GM13977 (cell line): Measurements from ENCODE around the gene BPNT1.
A peak's percentile ranks its signal among the peaks of the same experiment; 100 is the strongest.
"Not testable (repeated sequence)": the region's sequence is repeated elsewhere in the genome, so short reads cannot be mapped to it uniquely, and the experiment has no call there.

Experiments used
- DNase-seq: peaks from one replicate; pipeline ENCODE4 v3.0.0; 2012; ENCODE audit warnings: low spot score
- CTCF ChIP-seq: IDR thresholded peaks from 2 replicates; pipeline ENCODE4 v1.5.1; 2012; ENCODE audit warnings: mild to moderate bottlenecking, control low read depth; ENCODE audit not compliant: insufficient read depth; ENCODE audit errors: extremely low read depth, missing control alignments
- in situ Hi-C: fragments of 300-500 bp; cut with MboI; formaldehyde crosslinking; loops from one replicate; pipeline ENCODE4 v1.12.0; 2022; ENCODE audit warnings: low sequenced_read_pairs, low pct_unique_long_range_greater_than_20kb, mixed read lengths, inconsistent platforms; ENCODE audit not compliant: unreplicated experiment

Gene BPNT1

GRCh38 chr1:220123889-220124288, 34.3 kb upstream of the BPNT1 start:
- no peak for DNase-seq
- in situ Hi-C loops: no loop called here
- TF ChIP-seq CTCF: peak; percentile 20

- in situ Hi-C loops: no loop called here
- TF ChIP-seq CTCF: no peak
- no peak for DNase-seq
Observed at GRCh38 chr1:220123066-220123465, 33.5 kb upstream of the BPNT1 start.

- no peak for TF ChIP-seq CTCF
- in situ Hi-C loops: no loop called here
- DNase-seq: no peak
Observed at GRCh38 chr1:220121791-220122530, 32.4 kb upstream of the BPNT1 start.

DNA sequence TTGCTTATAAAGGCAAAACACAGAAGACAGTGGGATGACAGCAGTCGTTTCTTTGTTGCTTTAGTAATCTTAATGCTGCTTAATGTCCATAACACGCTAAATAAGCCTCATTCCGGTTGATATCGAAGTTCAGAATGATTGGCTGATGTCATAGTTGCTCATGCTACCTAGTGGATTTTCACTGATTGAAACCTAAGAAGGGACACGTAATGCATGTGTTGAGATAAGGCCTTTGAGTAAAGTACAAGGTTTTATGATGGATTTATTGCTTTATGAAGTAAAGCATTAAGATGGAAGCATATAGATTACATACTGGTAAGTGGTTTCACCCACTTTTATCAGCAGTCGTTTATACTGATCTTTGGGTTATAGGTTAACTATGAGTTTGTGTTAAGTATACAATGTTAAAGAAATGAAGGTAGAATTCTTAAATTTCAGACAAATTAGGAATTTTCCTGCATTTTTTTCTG, 29.5 kb upstream of the BPNT1 start:
- no peak for TF ChIP-seq CTCF
- in situ Hi-C loops: no loop called here

GRCh38 chr1:220113136-220113695, 23.6 kb upstream of the BPNT1 start:
- in situ Hi-C loops: no loop called here
- peak; percentile 53 for TF ChIP-seq CTCF
- DNase-seq: no peak

More for the DNA sequence above, 29.5 kb upstream of the BPNT1 start:
- DNase-seq: no peak

- in situ Hi-C loops, DNase-seq: not testable (repeated sequence)
Observed at GRCh38 chr1:220112600-220112999, 23.0 kb upstream of the BPNT1 start.

DNA sequence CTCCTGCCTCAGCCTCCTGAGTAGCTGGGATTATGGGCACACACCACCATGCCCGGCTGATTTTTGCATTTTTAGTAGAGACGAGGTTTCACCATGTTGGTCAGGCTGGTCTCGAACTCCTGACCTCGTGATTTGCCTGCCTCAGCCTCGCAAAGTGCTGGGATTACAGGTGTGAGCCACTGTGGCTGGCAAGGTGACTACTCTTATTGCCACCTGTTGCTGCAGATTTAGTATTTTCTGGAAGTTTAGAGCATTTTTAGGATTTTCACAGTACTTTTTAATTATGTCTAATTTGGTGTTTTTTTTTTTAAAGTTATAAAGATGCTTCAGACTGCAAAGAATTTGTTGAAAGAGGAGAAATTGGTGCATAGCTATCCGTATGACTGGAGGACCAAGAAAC, 20.9 kb upstream of the BPNT1 start:
- DNase-seq, in situ Hi-C loops: not testable (repeated sequence)
